SU-DHL-6 (cell line): ENCODE data around the gene CD6.

ENCODE experiments used
- H2AFZ ChIP-seq: fragments of 200-600 bp; sonication (generic); 2 replicates; pipeline ENCODE4 v1.6.1; 2014; ENCODE audit warnings: low read depth, mild to moderate bottlenecking, moderate library complexity, mixed read lengths, antibody characterized with exemption, low read length; ENCODE audit not compliant: severe bottlenecking
- H3F3A ChIP-seq: fragments of 200-600 bp; shearing (Covaris generic); 2 replicates; pipeline ENCODE4 v1.6.0; 2016; ENCODE audit warnings: antibody characterized with exemption, mild to moderate bottlenecking; ENCODE audit not compliant: insufficient read depth
- H3K27ac ChIP-seq: fragments of 200-600 bp; sonication (generic); 2 replicates; pipeline ENCODE4 v1.5.1; 2016; ENCODE audit warnings: low read depth, mild to moderate bottlenecking, low read length, moderate library complexity, mixed read lengths
- H3K27me3 ChIP-seq: fragments of 200-600 bp; sonication (generic), shearing (Covaris generic); 2 replicates; pipeline ENCODE4 v1.6.0; 2014; ENCODE audit warnings: mild to moderate bottlenecking, low read length
- H3K36me3 ChIP-seq: fragments of 200-600 bp; sonication (generic); 2 replicates; pipeline ENCODE4 v1.6.1; 2014; ENCODE audit warnings: mild to moderate bottlenecking, low read length, mixed read lengths
- H3K4me2 ChIP-seq: fragments of 300-600, 200-600 bp; shearing (Covaris generic), sonication (generic); 2 replicates; pipeline ENCODE4 v1.6.0; 2014; ENCODE audit warnings: low read length, low read depth, mild to moderate bottlenecking; ENCODE audit not compliant: poor library complexity, severe bottlenecking
- H3K4me3 ChIP-seq: fragments of 200-600 bp; sonication (generic); 2 replicates; pipeline ENCODE4 v1.5.1; 2014; ENCODE audit warnings: antibody characterized with exemption, low read length, mild to moderate bottlenecking, mixed read lengths; ENCODE audit not compliant: insufficient read depth, poor library complexity, severe bottlenecking
- H3K79me2 ChIP-seq: fragments of 200-600 bp; sonication (generic); 2 replicates; pipeline ENCODE4 v1.6.1; 2014; ENCODE audit warnings: mild to moderate bottlenecking, low read length, moderate library complexity; ENCODE audit not compliant: insufficient read depth
- H3K9ac ChIP-seq: fragments of 200-600 bp; sonication (generic); 2 replicates; pipeline ENCODE4 v1.7.0; 2014; ENCODE audit warnings: mild to moderate bottlenecking, low read length
- H3K9me2 ChIP-seq: fragments of 200-600 bp; sonication (generic); replicated peaks from 2 replicates; pipeline ENCODE4 v1.6.1; 2014; ENCODE audit warnings: low read length; ENCODE audit not compliant: insufficient read depth
- H3K9me3 ChIP-seq: fragments of 200-600 bp; sonication (generic); 2 replicates; pipeline ENCODE4 v1.6.1; 2014; ENCODE audit warnings: low read length, mixed read lengths; ENCODE audit not compliant: insufficient read depth
- H4K20me1 ChIP-seq: fragments of 200-600 bp; sonication (generic); 2 replicates; pipeline ENCODE4 v1.6.1; 2014; ENCODE audit warnings: low read depth, mild to moderate bottlenecking, antibody characterized with exemption, low read length, moderate library complexity, mixed read lengths
- EZH2phosphoT487 ChIP-seq: fragments of 200-600 bp; sonication (generic), shearing (Covaris generic); conservative IDR thresholded peaks from 2 replicates; pipeline ENCODE4 v1.6.1; 2018; ENCODE audit warnings: mild to moderate bottlenecking, antibody characterized with exemption, low read length, moderate library complexity, mixed read lengths
- TF ChIP-seq, protein P1 (sequence below): fragments of 200-600 bp; sonication (generic); IDR thresholded peaks from one replicate; pipeline ENCODE4 v1.5.1; 2017; ENCODE audit warnings: antibody characterized with exemption, mild to moderate bottlenecking, low read length, moderate library complexity; ENCODE audit not compliant: insufficient read depth, poor library complexity, severe bottlenecking

The CD6 gene

DNA sequence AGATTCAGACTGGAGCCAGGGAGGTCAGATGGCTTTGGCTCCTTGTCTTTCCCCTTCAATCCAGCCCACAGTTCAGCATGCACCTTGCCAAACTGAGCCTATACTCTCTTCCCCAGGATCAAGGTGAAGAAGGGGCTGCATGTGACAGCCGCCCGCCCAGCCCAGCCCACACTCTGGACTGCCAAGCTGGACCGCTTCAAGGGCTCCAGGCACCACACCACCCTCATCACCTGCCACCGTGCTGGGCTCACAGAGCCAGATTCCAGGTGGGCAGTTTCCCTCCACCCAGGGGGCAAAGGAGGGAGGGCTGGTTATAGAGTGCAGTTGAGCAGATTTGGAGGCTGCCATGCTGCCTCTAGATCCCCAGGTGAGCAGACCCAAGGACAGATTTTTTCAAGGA, 41.1 kb upstream of the CD6 start:
- H2AFZ ChIP-seq = no peak overlapping the region
- no peaks in the 10 kb centered on the region for H3K36me3 ChIP-seq
- H4K20me1 ChIP-seq = no peaks in the 10 kb centered on the region
- no peaks in the 10 kb centered on the region for H3K9me3 ChIP-seq
- H3K9me2 ChIP-seq = no peaks in the 10 kb centered on the region
- H3K4me2 ChIP-seq = no peak overlapping the region
- peaks cover 10% of the 10 kb centered on the region for H3F3A ChIP-seq
- no peak overlapping the region for H3K9ac ChIP-seq
- no peaks in the 10 kb centered on the region for H3K27me3 ChIP-seq
- no peak overlapping the region for H3K27ac ChIP-seq
- H3K79me2 ChIP-seq = no peaks in the 10 kb centered on the region
- no peak for TF ChIP-seq EZH2phosphoT487
- TF ChIP-seq, protein P1, sequence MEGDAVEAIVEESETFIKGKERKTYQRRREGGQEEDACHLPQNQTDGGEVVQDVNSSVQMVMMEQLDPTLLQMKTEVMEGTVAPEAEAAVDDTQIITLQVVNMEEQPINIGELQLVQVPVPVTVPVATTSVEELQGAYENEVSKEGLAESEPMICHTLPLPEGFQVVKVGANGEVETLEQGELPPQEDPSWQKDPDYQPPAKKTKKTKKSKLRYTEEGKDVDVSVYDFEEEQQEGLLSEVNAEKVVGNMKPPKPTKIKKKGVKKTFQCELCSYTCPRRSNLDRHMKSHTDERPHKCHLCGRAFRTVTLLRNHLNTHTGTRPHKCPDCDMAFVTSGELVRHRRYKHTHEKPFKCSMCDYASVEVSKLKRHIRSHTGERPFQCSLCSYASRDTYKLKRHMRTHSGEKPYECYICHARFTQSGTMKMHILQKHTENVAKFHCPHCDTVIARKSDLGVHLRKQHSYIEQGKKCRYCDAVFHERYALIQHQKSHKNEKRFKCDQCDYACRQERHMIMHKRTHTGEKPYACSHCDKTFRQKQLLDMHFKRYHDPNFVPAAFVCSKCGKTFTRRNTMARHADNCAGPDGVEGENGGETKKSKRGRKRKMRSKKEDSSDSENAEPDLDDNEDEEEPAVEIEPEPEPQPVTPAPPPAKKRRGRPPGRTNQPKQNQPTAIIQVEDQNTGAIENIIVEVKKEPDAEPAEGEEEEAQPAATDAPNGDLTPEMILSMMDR = no peak
- no peak overlapping the region for H3K4me3 ChIP-seq

DNA sequence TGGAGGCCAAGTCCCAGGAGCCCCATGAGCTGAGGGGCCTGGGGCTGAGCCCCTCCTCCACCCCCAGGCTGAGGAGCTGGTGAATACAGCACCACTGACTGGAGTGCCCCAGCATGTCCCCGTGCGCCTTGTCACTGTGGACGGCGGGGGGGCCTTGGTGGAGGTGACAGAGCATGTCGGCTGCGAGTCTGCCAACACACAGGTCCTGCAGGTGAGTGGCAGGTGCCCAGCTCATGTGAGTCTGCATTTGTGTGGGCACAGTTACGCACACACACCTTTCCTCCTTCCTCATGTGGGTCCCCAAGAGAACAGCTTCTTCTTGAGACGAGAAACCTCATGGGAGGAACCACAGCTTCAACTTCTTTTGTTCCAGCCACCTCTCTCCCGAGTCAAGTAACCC, 39.6 kb upstream of the CD6 start:
- Histone ChIP-seq H3K4me2 (peak overlapping the region; percentile 37), H3K27ac (peak overlapping the region; percentile 65), H3K4me3 (no peak overlapping the region), H3K36me3 (no peaks in the 10 kb centered on the region), H4K20me1 (no peaks in the 10 kb centered on the region), H3K9me3 (no peaks in the 10 kb centered on the region), H3K79me2 (no peaks in the 10 kb centered on the region), H3K9ac (peak overlapping the region; percentile 8; the same call in 1 of the 2 replicates), H3K27me3 (no peaks in the 10 kb centered on the region), H3K9me2 (no peaks in the 10 kb centered on the region), H2AFZ (no peak overlapping the region), H3F3A (peaks cover 10% of the 10 kb centered on the region)
- no peak for TF ChIP-seq EZH2phosphoT487
- TF ChIP-seq, protein P1 = no peak

DNA sequence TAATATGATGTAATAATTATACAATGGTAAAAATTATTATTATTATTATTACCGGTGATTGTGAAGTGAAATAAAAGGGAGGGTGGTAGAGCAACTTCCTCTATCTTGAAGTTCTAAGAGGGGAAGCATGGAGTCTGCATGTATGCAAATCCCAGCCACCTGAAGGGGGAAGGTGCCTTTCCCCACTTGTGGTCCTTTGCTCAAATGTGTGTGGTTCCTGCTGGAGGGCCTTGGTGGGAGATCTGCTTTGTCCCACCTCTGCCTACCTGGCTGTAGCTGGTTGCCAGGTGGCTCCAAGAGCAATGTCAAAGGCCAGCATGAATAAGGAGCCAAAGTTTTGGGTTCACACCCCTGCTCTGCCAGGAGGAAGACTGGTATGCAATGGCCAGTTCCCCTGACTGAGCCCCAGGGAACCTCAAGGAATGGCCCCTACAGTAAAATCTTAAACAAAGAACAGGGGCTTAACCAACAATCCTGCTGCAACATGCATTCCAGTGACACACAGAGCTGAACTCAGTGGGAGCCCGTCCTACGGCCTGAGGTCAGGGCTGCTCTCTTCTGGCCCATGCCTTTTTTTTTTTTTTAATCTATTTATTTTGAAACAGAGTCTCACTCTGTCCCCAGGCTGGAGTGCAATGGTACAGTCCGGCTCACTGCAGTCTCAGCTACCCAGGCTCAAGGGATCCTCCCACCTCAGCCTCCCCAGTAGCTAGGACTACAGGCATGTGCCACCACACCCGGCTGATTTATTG, 38.7 kb upstream of the CD6 start:
- H3K9ac ChIP-seq = no peak overlapping the region

More for the DNA sequence above, 38.7 kb upstream of the CD6 start:
- Histone ChIP-seq H3F3A (peaks cover 10% of the 10 kb centered on the region), H3K36me3 (no peaks in the 10 kb centered on the region), H3K9me2 (no peaks in the 10 kb centered on the region), H3K27me3 (no peaks in the 10 kb centered on the region), H3K27ac (peak overlapping the region; percentile 65), H2AFZ (no peak overlapping the region), H3K4me2 (peak overlapping the region; percentile 37), H3K9me3 (no peaks in the 10 kb centered on the region), H3K4me3 (no peak overlapping the region), H3K79me2 (no peaks in the 10 kb centered on the region), H4K20me1 (no peaks in the 10 kb centered on the region)
- TF ChIP-seq, protein P1 = no peak
- no peak for TF ChIP-seq EZH2phosphoT487
